Heart right ventricle (tissue), 16 donors: ENCODE measurements around the gene SAMD11. TPM values are rescaled to one million over a fixed set of nuclear protein-coding genes. Genes with fewer than 3 reads are reported as not detected.

ENCODE experiments used
- ATAC-seq, 8 donors: fragments of 200-7000 bp; cut with Tn5 transposase; one replicate each; pipeline ENCODE4 v1.9.1; 2020; ENCODE audit warnings: mild to moderate bottlenecking in 8 of 8, moderate library complexity in 8 of 8, moderate number of reproducible peaks in 1 of 8
- DNase-seq, 2 donors: peaks; one replicate each; pipeline ENCODE4 v3.0.0-alpha.2; 2020
- H3K27ac ChIP-seq, 10 donors: fragments of 200-600 bp; sonication (generic) in 2 of 10; one replicate each; pipeline versions ENCODE4 v1.5.0 to v1.8.0; 2020 to 2022; ENCODE audit warnings: mild to moderate bottlenecking in 3 of 10
- H3K27me3 ChIP-seq, 7 donors: fragments of 200-600 bp; one replicate each; pipeline ENCODE4 v1.8.0; 2021 to 2022; ENCODE audit warnings: mild to moderate bottlenecking in 2 of 7
- H3K36me3 ChIP-seq, 9 donors: fragments of 200-600 bp; sonication (generic) in 1 of 9; one replicate each; pipeline versions ENCODE4 v1.5.0 to v1.8.0; 2020 to 2022; ENCODE audit warnings: mild to moderate bottlenecking in 2 of 9
- H3K4me1 ChIP-seq, 9 donors: fragments of 200-600 bp; sonication (generic) in 1 of 9; one replicate each; pipeline versions ENCODE4 v1.5.0 to v1.8.0; 2020 to 2022; ENCODE audit warnings: mild to moderate bottlenecking in 4 of 9
- H3K4me3 ChIP-seq, 10 donors: fragments of 200-600 bp; sonication (generic) in 2 of 10; one replicate each; pipeline versions ENCODE4 v1.5.0 to v1.8.0; 2020 to 2022; ENCODE audit warnings: mild to moderate bottlenecking in 7 of 10, moderate library complexity in 2 of 10
- H3K9me3 ChIP-seq, 11 donors: fragments of 200-600 bp in 10 of 11; sonication (generic) in 2 of 11; one replicate each; pipeline versions ENCODE4 v1.5.0 to v1.8.0; 2013 to 2022; ENCODE audit warnings: mild to moderate bottlenecking in 2 of 11, control low read depth in 1 of 11, moderate library complexity in 1 of 11
- WGBS, 2 donors: extraction: QIAGEN DNeasy Blood & Tissue Kit; methylation state at CpG; one replicate each; pipeline ENCODE4 v1.1.7; 2013; ENCODE audit warnings: inconsistent platforms in 1 of 2; 5-methylcytosine and 5-hydroxymethylcytosine counted together
- intact Hi-C, 10 donors: fragments of 100-400 bp; cut with DNase I; formaldehyde crosslinking; loops; one replicate each; pipeline versions ENCODE4 v1.11.1 to v1.14.2; 2022
- polyA plus RNA-seq, 2 donors: library from polyadenylated mRNA; stranded (reverse); fragments of 200-250 nt; gene quantifications; one replicate each; pipeline ENCODE4 v1.2.3, GENCODE V29; 2013
- total RNA-seq, 10 donors: library from RNA; stranded (reverse); fragmentation: NEBNext Ultra II Directional in 3 of 10; extraction: Animal tissue kit (Norgen Biotek cat#: 25700) in 3 of 10; gene quantifications; one replicate each; pipeline versions ENCODE4 v1.2.1 to v1.2.4, GENCODE V29; 2021 to 2023
- TF ChIP-seq, protein P1 (sequence below), 9 donors: fragments of 200-600 bp; sonication (generic) in 2 of 9; IDR thresholded peaks; one replicate each; pipeline versions ENCODE4 v1.5.0 to v1.8.0; 2021 to 2022; ENCODE audit warnings: antibody characterized with exemption in 9 of 9, mild to moderate bottlenecking in 5 of 9, moderate library complexity in 1 of 9
- donor health status: Arrhythmogenic right ventricular cardiomyopathy.
- donor health status: ischemic (EF 13 %, LVEDD 7.1; RV severe dilation, severe dysfunction).
- donor health status: healthy with polysubstance abuse.
- donor health status: DM: no; HTN: yes; CAD: no.
- donor health status: DM: no; HTN: no; CAD: no.
- donor health status: ischemic (EF 25% LVEDD 6.9; RV normal size, moderate dysfunction).
- donor health status: ischemic (EF 25% LVEDD 5.7; RV mildly dilated, moderate dysfunction).
- donor health status: healthy.
- donor health status: DM: yes; HTN: yes; CAD: no.
- donor health status: Ischemic cardiomyopathy.
- donor health status: ischemic (EF 35%, LVEDD 5.7; RV mildly dilated, moderate dysfunction).
- donor health status: nonischemic (EF 11% LVEDD 7.7; RV severe dilation, severe dysfunction).
- donor health status: DM: yes; HTN: yes; CAD: no.
- donor health status: PGD.
- donor health status: ischemic (EF 29% LVEDD 5.4; RV normal size, mild dysfunction).
- donor health status: nonischemic (EF 23%, LVEDD 6.1; RV moderate dilation, normal function).

Gene SAMD11
- total and polyA plus RNA-seq, 12 donors = 0.87 to 2.4 (median 1.3) TPM

DNA sequence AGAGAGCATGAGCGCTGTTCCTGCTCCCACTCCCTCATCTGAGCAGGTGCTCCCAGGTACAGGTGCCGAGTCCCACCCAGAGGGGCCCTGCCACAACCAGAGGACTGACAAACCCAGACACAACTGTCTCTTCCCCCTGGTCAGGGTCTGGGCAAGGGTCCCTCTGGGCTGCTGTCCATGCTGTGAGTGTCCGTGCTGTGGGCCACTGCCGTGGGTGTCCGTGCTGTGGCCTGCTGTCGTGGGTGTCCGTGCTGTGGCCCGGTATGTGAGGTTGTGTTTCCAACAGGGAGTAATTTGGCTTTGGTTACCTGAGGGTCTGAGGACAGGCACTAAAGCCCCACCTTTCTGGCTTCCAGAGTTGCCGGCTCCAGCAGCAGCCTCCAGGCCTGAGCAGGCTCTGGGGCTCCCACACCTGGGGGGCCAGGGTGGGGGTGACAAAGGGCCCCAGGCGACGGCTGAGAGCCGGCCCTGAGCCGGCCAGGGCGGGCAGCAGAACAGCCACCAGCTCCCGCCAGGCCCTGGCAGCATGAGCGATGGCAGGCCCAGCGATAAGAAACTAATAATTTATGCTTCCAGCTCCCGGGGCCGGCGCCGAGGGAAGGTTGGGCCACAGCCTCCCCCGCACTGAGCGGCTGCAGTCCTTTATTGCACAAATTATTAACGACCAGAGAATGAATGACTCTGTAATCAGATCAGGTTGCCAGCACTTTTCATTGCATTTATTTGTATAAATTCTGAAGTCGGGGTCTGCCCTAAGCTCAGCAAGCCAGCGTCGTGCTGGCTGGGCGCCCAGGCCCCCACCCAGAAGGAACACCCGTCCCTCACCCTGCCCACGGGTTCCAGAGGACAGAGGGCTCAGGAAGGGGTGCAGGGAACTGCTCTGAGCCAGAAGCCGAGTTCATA lies 7.3 kb upstream of the SAMD11 start:
- no peak overlapping the region for H3K4me3 ChIP-seq
- 39 to 43% methylated on average over 31 of the region's 31 CpGs for WGBS, 2 donors
- peaks cover 9 to 91% (median 84%) of the 10 kb centered on the region in 7 donors for H3K27me3 ChIP-seq
- peaks cover 0 to 7% (median 0%) of the 10 kb centered on the region in 9 donors for H3K36me3 ChIP-seq
- no peak overlapping the region for H3K27ac ChIP-seq
- TF ChIP-seq, protein P1, sequence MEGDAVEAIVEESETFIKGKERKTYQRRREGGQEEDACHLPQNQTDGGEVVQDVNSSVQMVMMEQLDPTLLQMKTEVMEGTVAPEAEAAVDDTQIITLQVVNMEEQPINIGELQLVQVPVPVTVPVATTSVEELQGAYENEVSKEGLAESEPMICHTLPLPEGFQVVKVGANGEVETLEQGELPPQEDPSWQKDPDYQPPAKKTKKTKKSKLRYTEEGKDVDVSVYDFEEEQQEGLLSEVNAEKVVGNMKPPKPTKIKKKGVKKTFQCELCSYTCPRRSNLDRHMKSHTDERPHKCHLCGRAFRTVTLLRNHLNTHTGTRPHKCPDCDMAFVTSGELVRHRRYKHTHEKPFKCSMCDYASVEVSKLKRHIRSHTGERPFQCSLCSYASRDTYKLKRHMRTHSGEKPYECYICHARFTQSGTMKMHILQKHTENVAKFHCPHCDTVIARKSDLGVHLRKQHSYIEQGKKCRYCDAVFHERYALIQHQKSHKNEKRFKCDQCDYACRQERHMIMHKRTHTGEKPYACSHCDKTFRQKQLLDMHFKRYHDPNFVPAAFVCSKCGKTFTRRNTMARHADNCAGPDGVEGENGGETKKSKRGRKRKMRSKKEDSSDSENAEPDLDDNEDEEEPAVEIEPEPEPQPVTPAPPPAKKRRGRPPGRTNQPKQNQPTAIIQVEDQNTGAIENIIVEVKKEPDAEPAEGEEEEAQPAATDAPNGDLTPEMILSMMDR (IDR thresholded peaks at IDR 0.05) = no peak
- H3K9me3 ChIP-seq = no peaks in the 10 kb centered on the region
- ATAC-seq (no peak), DNase-seq (peak in 1 of 2 donors; percentile 6)
- intact Hi-C loops = no loop called here
- peaks cover 7 to 18% (median 12%) of the 10 kb centered on the region in 9 donors for H3K4me1 ChIP-seq

- Histone ChIP-seq H3K27me3 (peaks cover 9 to 92% (median 87%) of the 10 kb centered on the region in 7 donors), H3K4me1 (peaks cover 7 to 23% (median 14%) of the 10 kb centered on the region in 9 donors), H3K36me3 (peaks cover 0 to 7% (median 0%) of the 10 kb centered on the region in 9 donors), H3K4me3 (no peak overlapping the region), H3K9me3 (no peaks in the 10 kb centered on the region), H3K27ac (no peak overlapping the region)
- TF ChIP-seq, protein P1 (IDR thresholded peaks at IDR 0.05) = no peak
- ATAC-seq (no peak), DNase-seq (no peak)
- intact Hi-C loops = no loop called here
- WGBS, 2 donors = 47 to 62% methylated on average over 7 of the region's 7 CpGs
Measured at GRCh38 chr1:917076-917459, 6.7 kb upstream of the SAMD11 start.

GRCh38 chr1:917466-918091 lies 6.1 kb upstream of the SAMD11 start:
- 57 to 67% methylated on average over 22 of the region's 22 CpGs for WGBS, 2 donors
- TF ChIP-seq, protein P1 (IDR thresholded peaks at IDR 0.05) = no peak
- Histone ChIP-seq H3K4me3 (no peak overlapping the region), H3K27me3 (peaks cover 9 to 91% (median 87%) of the 10 kb centered on the region in 7 donors), H3K36me3 (peaks cover 0 to 7% (median 0%) of the 10 kb centered on the region in 9 donors), H3K27ac (no peak overlapping the region), H3K4me1 (peaks cover 7 to 24% (median 14%) of the 10 kb centered on the region in 9 donors), H3K9me3 (no peaks in the 10 kb centered on the region)
- intact Hi-C loops = no loop called here
- ATAC-seq (no peak), DNase-seq (peak in 1 of 2 donors; percentile 3)

GRCh38 chr1:918353-918752 lies 5.4 kb upstream of the SAMD11 start:
- peaks cover 9 to 92% (median 91%) of the 10 kb centered on the region in 7 donors for H3K27me3 ChIP-seq
- H3K27ac ChIP-seq = no peak overlapping the region
- peaks cover 0 to 7% (median 0%) of the 10 kb centered on the region in 9 donors for H3K36me3 ChIP-seq
- DNase-seq (peak in 1 of 2 donors; percentile 3), ATAC-seq (no peak)
- peaks cover 13 to 32% (median 20%) of the 10 kb centered on the region in 9 donors for H3K4me1 ChIP-seq
- WGBS, 2 donors = 69 to 84% methylated on average over 15 of the region's 15 CpGs
- H3K9me3 ChIP-seq = no peaks in the 10 kb centered on the region
- intact Hi-C loops = no loop called here
- no peak overlapping the region for H3K4me3 ChIP-seq
- TF ChIP-seq, protein P1 (IDR thresholded peaks at IDR 0.05) = no peak
